Lower leg skin (tissue), 3 donors: ENCODE measurements around the gene MRPS9.

ENCODE experiments used
- POLR2A ChIP-seq, 2 donors: fragments of 450-650 bp; IDR thresholded peaks; one replicate each; pipeline ENCODE4 v1.6.1; 2016 to 2017; ENCODE audit warnings: antibody characterized with exemption in 2 of 2, mild to moderate bottlenecking in 1 of 2, moderate library complexity in 1 of 2
- TF ChIP-seq, protein P1 (sequence below), 3 donors: fragments of 450-650 bp; IDR thresholded peaks; one replicate each; pipeline ENCODE4 v1.5.1; 2016; ENCODE audit warnings: antibody characterized with exemption in 3 of 3, mild to moderate bottlenecking in 3 of 3, moderate library complexity in 2 of 3

DNA sequence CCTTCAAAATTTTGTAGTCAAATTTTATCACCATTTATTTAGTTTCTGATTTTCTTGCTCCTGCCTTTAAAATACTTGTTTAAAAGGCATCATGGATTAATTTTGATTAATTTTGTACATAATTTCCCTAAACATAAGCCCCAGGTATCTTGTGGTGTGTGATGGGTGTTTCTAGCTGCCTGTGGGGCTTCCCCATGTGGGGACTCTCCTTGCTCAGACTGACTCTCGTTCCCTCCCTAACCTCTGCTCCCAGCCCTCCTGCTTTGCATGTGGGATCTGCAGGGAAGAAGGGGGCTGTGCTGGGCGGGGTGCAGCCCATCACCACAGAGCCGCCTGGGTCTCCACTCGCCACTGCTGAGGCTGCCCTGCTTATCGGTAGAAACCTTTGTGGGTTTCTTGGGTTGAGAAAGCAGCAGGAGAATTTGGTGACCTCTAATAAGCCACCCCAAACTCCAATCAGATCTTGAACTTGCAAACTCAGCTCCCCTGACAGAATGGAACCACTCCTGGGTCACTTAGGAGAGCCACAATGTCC lies 72.5 kb downstream of the MRPS9 start:
- TF ChIP-seq, protein P1, sequence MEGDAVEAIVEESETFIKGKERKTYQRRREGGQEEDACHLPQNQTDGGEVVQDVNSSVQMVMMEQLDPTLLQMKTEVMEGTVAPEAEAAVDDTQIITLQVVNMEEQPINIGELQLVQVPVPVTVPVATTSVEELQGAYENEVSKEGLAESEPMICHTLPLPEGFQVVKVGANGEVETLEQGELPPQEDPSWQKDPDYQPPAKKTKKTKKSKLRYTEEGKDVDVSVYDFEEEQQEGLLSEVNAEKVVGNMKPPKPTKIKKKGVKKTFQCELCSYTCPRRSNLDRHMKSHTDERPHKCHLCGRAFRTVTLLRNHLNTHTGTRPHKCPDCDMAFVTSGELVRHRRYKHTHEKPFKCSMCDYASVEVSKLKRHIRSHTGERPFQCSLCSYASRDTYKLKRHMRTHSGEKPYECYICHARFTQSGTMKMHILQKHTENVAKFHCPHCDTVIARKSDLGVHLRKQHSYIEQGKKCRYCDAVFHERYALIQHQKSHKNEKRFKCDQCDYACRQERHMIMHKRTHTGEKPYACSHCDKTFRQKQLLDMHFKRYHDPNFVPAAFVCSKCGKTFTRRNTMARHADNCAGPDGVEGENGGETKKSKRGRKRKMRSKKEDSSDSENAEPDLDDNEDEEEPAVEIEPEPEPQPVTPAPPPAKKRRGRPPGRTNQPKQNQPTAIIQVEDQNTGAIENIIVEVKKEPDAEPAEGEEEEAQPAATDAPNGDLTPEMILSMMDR (IDR thresholded peaks at IDR 0.05), result no peak
- TF ChIP-seq POLR2A (IDR thresholded peaks at IDR 0.05), result no peak
